Measurements from ENCODE around the gene FSD1L. TPM values are rescaled to one million over a fixed set of nuclear protein-coding genes. Genes with fewer than 3 reads are reported as not detected.

Gene FSD1L
- total RNA-seq, 1 donor from 2014 or later = 5.6 TPM

GRCh38 chr9:105593145-105593544 is 145.3 kb downstream of the FSD1L start:
- TF ChIP-seq, protein P1, sequence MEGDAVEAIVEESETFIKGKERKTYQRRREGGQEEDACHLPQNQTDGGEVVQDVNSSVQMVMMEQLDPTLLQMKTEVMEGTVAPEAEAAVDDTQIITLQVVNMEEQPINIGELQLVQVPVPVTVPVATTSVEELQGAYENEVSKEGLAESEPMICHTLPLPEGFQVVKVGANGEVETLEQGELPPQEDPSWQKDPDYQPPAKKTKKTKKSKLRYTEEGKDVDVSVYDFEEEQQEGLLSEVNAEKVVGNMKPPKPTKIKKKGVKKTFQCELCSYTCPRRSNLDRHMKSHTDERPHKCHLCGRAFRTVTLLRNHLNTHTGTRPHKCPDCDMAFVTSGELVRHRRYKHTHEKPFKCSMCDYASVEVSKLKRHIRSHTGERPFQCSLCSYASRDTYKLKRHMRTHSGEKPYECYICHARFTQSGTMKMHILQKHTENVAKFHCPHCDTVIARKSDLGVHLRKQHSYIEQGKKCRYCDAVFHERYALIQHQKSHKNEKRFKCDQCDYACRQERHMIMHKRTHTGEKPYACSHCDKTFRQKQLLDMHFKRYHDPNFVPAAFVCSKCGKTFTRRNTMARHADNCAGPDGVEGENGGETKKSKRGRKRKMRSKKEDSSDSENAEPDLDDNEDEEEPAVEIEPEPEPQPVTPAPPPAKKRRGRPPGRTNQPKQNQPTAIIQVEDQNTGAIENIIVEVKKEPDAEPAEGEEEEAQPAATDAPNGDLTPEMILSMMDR (IDR thresholded peaks at IDR 0.05; ENCODE audit: unreplicated experiment) = no peak
- Mint-ChIP-seq H3K4me3 (ENCODE audit: unreplicated experiment) (no peak overlapping the region), H3K36me3 (ENCODE audit: low read depth, unreplicated experiment) (peaks cover 23% of the 10 kb centered on the region), H3K9me3 (ENCODE audit: unreplicated experiment) (peaks cover 14% of the 10 kb centered on the region), H3K27me3 (ENCODE audit: unreplicated experiment) (peaks cover 5% of the 10 kb centered on the region), H3K4me1 (ENCODE audit: unreplicated experiment) (no peaks in the 10 kb centered on the region), H3K27ac (ENCODE audit: unreplicated experiment) (no peak overlapping the region)
- no peak for DNase-seq (ENCODE audit: low spot score)

Other genes with a start within 250 kb of the FSD1L start
- 69.7 TPM for gene SLC44A1, start 203.4 kb upstream of the FSD1L start, total RNA-seq (ENCODE audit: unreplicated experiment)
- 16.4 TPM for gene FKTN, start 110.1 kb downstream of the FSD1L start, total RNA-seq (ENCODE audit: unreplicated experiment)
- 3.5 TPM for gene TAL2, start 214.4 kb downstream of the FSD1L start, total RNA-seq (ENCODE audit: unreplicated experiment)
- 11.8 TPM for gene TMEM38B, start 246.5 kb downstream of the FSD1L start, total RNA-seq (ENCODE audit: unreplicated experiment)

Data from endothelial cell (in vitro differentiated cells).